PC-3 (cell line): ENCODE results near the gene TOLLIP. TPM values are rescaled to one million over a fixed set of nuclear protein-coding genes. Genes with fewer than 3 reads are reported as not detected.

Experiments used
- ATAC-seq: fragments of 200-7000 bp; cut with Tn5 transposase; 2 replicates; pipeline ENCODE4 v1.9.1; 2020; ENCODE audit warnings: mild to moderate bottlenecking, moderate library complexity
- BruUV-seq: library from RNA; stranded (reverse); fragments of 400-500 nt; replicated peaks from 2 replicates; lab custom pipeline; 2021; lab: Mats Ljungman, UMichigan
- CTCF ChIA-PET: fragments of 300-600 bp; sonication (Branson Sonifier 250); formaldehyde crosslinking; loops from one replicate; lab custom pipeline; 2022; ENCODE audit warnings: antibody characterized with exemption; lab: Charles Lee
- POLR2A ChIA-PET: fragments of 300-600 bp; sonication (Branson Sonifier 250); formaldehyde crosslinking; loops from one replicate; lab custom pipeline; 2022; ENCODE audit warnings: antibody characterized with exemption; ENCODE audit not compliant: unreplicated experiment; lab: Charles Lee
- DNase-seq: peaks from one replicate; pipeline ENCODE4 v3.0.0-alpha.2; 2015
- H2AFZ ChIP-seq: fragments of 300-600 bp; sonication (generic); 2 replicates; pipeline ENCODE4 v1.6.0; 2016; ENCODE audit warnings: antibody characterized with exemption, low read length
- H3F3A ChIP-seq: fragments of 300-600 bp; sonication (generic); one replicate; pipeline ENCODE4 v1.6.0; 2017; ENCODE audit warnings: antibody characterized with exemption, low read length, control low read depth, mild to moderate bottlenecking; ENCODE audit not compliant: unreplicated experiment
- H3K27ac ChIP-seq: fragments of 300-600 bp; sonication (generic); 2 replicates; pipeline ENCODE4 v1.5.1; 2016; ENCODE audit warnings: mild to moderate bottlenecking, low read length
- H3K27me3 ChIP-seq: fragments of 300-600 bp; sonication (generic); 2 replicates; pipeline ENCODE4 v1.6.1; 2016; ENCODE audit warnings: low read length, mixed read lengths
- H3K36me3 ChIP-seq: fragments of 300-600 bp; sonication (generic); 2 replicates; pipeline ENCODE4 v1.6.1; 2016; ENCODE audit warnings: low read depth, mixed run types, low read length, mixed read lengths
- H3K4me1 ChIP-seq: fragments of 300-600 bp; sonication (generic); 2 replicates; pipeline ENCODE4 v1.5.1; 2016; ENCODE audit warnings: low read length; ENCODE audit not compliant: insufficient read depth
- H3K4me2 ChIP-seq: fragments of 300-600 bp; sonication (generic); 2 replicates; pipeline ENCODE4 v1.6.0; 2016; ENCODE audit warnings: low read length
- H3K4me3 ChIP-seq: fragments of 300-600 bp; sonication (generic); 2 replicates; pipeline ENCODE4 v1.5.1; 2016; ENCODE audit warnings: mild to moderate bottlenecking, low read length, mixed read lengths
- H3K79me2 ChIP-seq: fragments of 300-600 bp; sonication (generic); 2 replicates; pipeline ENCODE4 v1.6.1; 2017; ENCODE audit warnings: low read length, mixed read lengths
- H3K9ac ChIP-seq: fragments of 300-600 bp; sonication (generic); 2 replicates; pipeline ENCODE4 v1.6.0; 2016; ENCODE audit warnings: mild to moderate bottlenecking, low read length
- H3K9me2 ChIP-seq: fragments of 300-600 bp; sonication (generic); replicated peaks from 2 replicates; pipeline ENCODE4 v1.6.1; 2016; ENCODE audit warnings: mixed run types, low read length, mixed read lengths
- H3K9me3 ChIP-seq: fragments of 300-600 bp; sonication (generic); 2 replicates; pipeline ENCODE4 v1.6.1; 2016; ENCODE audit warnings: low read length, mixed read lengths
- H4K20me1 ChIP-seq: fragments of 300-600 bp; sonication (generic); 2 replicates; pipeline ENCODE4 v1.6.1; 2016; ENCODE audit warnings: low read length, mixed read lengths
- CTCF ChIP-seq: fragments of 300-600 bp; sonication (generic); conservative IDR thresholded peaks from 2 replicates; pipeline ENCODE4 v1.5.1; 2017; ENCODE audit warnings: antibody characterized with exemption, low read depth, mild to moderate bottlenecking, low read length
- EZH2 ChIP-seq: fragments of 300-600 bp; sonication (generic); IDR thresholded peaks from one replicate; pipeline ENCODE4 v1.6.1; 2017; ENCODE audit warnings: antibody characterized with exemption, mild to moderate bottlenecking, low read length; ENCODE audit not compliant: unreplicated experiment
- EZH2phosphoT487 ChIP-seq: fragments of 300-600 bp; sonication (generic); IDR thresholded peaks from 2 replicates; pipeline ENCODE4 v1.6.1; 2018; ENCODE audit warnings: mild to moderate bottlenecking, antibody characterized with exemption, low read length, borderline replicate concordance
- intact Hi-C: fragments of 100-400 bp; cut with micrococcal nuclease; formaldehyde crosslinking; loops from 2 replicates; pipeline ENCODE4 v1.9.0; 2023
- total RNA-seq: library from RNA; depleted of rRNA; stranded (reverse); fragments of >200 nt; gene quantifications from 2 replicates; pipeline ENCODE4 v1.2.3, GENCODE V29; 2014

Gene TOLLIP
- total RNA-seq, 1 experiment from 2014 or later = 43.2 TPM

- intact Hi-C loops = no loop called here
- Histone ChIP-seq H4K20me1 (no peaks in the 10 kb centered on the region), H3K27ac (no peak overlapping the region), H3K79me2 (no peaks in the 10 kb centered on the region), H3K36me3 (peaks cover 15% of the 10 kb centered on the region; the same call in 1 of the 2 replicates), H3K9ac (no peak overlapping the region), H3K4me1 (no peaks in the 10 kb centered on the region), H3K9me3 (no peaks in the 10 kb centered on the region), H3K4me3 (no peak overlapping the region), H3K27me3 (no peaks in the 10 kb centered on the region), H3F3A (no peaks in the 10 kb centered on the region), H2AFZ (no peak overlapping the region), H3K9me2 (no peaks in the 10 kb centered on the region), H3K4me2 (no peak overlapping the region)
- DNase-seq = no peak
- POLR2A ChIA-PET = no interaction called here
- CTCF ChIA-PET = no interaction called here
- no peak for ATAC-seq
- no peak for TF ChIP-seq EZH2
- TF ChIP-seq CTCF = no peak
- no peak for TF ChIP-seq EZH2phosphoT487
- no TSS peak for BruUV-seq
Measured at GRCh38 chr11:1288426-1289151, 20.8 kb downstream of the TOLLIP start.

GRCh38 chr11:1287928-1288327, 21.5 kb downstream of the TOLLIP start:
- Histone ChIP-seq H3K4me2 (no peak overlapping the region), H3K27me3 (no peaks in the 10 kb centered on the region), H3K4me1 (no peaks in the 10 kb centered on the region), H3F3A (no peaks in the 10 kb centered on the region), H3K9me3 (no peaks in the 10 kb centered on the region), H3K36me3 (peaks cover 15% of the 10 kb centered on the region; the same call in 1 of the 2 replicates), H2AFZ (no peak overlapping the region), H4K20me1 (no peaks in the 10 kb centered on the region), H3K9me2 (no peaks in the 10 kb centered on the region), H3K79me2 (no peaks in the 10 kb centered on the region), H3K9ac (no peak overlapping the region), H3K4me3 (no peak overlapping the region), H3K27ac (no peak overlapping the region)
- DNase-seq (no peak), ATAC-seq (no peak)
- intact Hi-C loops = no loop called here
- TF ChIP-seq EZH2phosphoT487 (no peak), CTCF (no peak), EZH2 (no peak)
- POLR2A ChIA-PET = no interaction called here
- CTCF ChIA-PET = no interaction called here
- no TSS peak for BruUV-seq

GRCh38 chr11:1285876-1286275, 23.6 kb downstream of the TOLLIP start:
- TF ChIP-seq EZH2 (no peak), EZH2phosphoT487 (no peak), CTCF (no peak)
- Histone ChIP-seq H3K9ac (no peak overlapping the region), H3K9me3 (no peaks in the 10 kb centered on the region), H3K4me3 (no peak overlapping the region), H4K20me1 (no peaks in the 10 kb centered on the region), H3K4me2 (no peak overlapping the region), H3F3A (no peaks in the 10 kb centered on the region), H3K27me3 (no peaks in the 10 kb centered on the region), H3K79me2 (no peaks in the 10 kb centered on the region), H3K9me2 (no peaks in the 10 kb centered on the region), H3K4me1 (no peaks in the 10 kb centered on the region), H3K36me3 (peaks cover 15% of the 10 kb centered on the region; the same call in 1 of the 2 replicates), H3K27ac (no peak overlapping the region), H2AFZ (no peak overlapping the region)
- no peak for ATAC-seq
- ChIA-PET POLR2A (no interaction called here), CTCF (no interaction called here)
- no peak for DNase-seq
- intact Hi-C loops = no loop called here
- BruUV-seq = no TSS peak
